A673 (cell line): Measurements from ENCODE around the gene MYLK2. TPM values are rescaled to one million over a fixed set of nuclear protein-coding genes. Genes with fewer than 3 reads are reported as not detected.

ENCODE experiments used
- BruUV-seq: library from RNA; stranded (reverse); fragments of 400-500 nt; replicated peaks from 2 replicates; lab custom pipeline; 2021; lab: Mats Ljungman, UMichigan
- CTCF ChIA-PET: fragments of 300-600 bp; sonication (Branson Sonifier 250); formaldehyde crosslinking; loops from one replicate; lab custom pipeline; 2022; ENCODE audit warnings: antibody characterized with exemption; lab: Charles Lee
- POLR2A ChIA-PET: fragments of 300-600 bp; sonication (Branson Sonifier 250); formaldehyde crosslinking; loops from one replicate; lab custom pipeline; 2022; ENCODE audit warnings: antibody characterized with exemption; ENCODE audit not compliant: low non-redundant PET; lab: Charles Lee
- DNase-seq: peaks from one replicate; pipeline ENCODE4 v3.0.0-alpha.2; 2015; ENCODE audit warnings: low spot score
- H3K27ac ChIP-seq: fragments of 200-600 bp; sonication (generic); 2 replicates; pipeline ENCODE4 v1.5.1; 2016; ENCODE audit warnings: mixed run types, low read depth, mild to moderate bottlenecking, mixed read lengths, antibody characterized with exemption, low read length; ENCODE audit not compliant: poor library complexity, severe bottlenecking
- H3K27me3 ChIP-seq: fragments of 200-600 bp; sonication (generic); replicated peaks from 2 replicates; pipeline ENCODE4 v1.6.1; 2017; ENCODE audit warnings: mixed run types, low read depth, mild to moderate bottlenecking, mixed read lengths, antibody characterized with exemption, low read length; ENCODE audit not compliant: insufficient read depth, poor library complexity
- H3K36me3 ChIP-seq: fragments of 200-600 bp; sonication (generic); 2 replicates; pipeline ENCODE4 v1.6.1; 2016; ENCODE audit warnings: mixed run types, mild to moderate bottlenecking, mixed read lengths, antibody characterized with exemption, low read length; ENCODE audit not compliant: insufficient read depth, poor library complexity, severe bottlenecking
- H3K4me1 ChIP-seq: fragments of 200-600 bp; sonication (generic); 2 replicates; pipeline ENCODE4 v1.6.1; 2017; ENCODE audit warnings: mixed run types, mild to moderate bottlenecking, mixed read lengths, antibody characterized with exemption, low read length; ENCODE audit not compliant: insufficient read depth, poor library complexity, severe bottlenecking
- H3K4me3 ChIP-seq: fragments of 200-600 bp; sonication (generic); 2 replicates; pipeline ENCODE4 v1.5.1; 2016; ENCODE audit warnings: low read depth, mixed run types, mild to moderate bottlenecking, mixed read lengths, low read length; ENCODE audit not compliant: poor library complexity, severe bottlenecking
- H3K9me3 ChIP-seq: fragments of 200-600 bp; sonication (generic); 2 replicates; pipeline ENCODE4 v1.6.1; 2016; ENCODE audit warnings: mixed run types, low read depth, mild to moderate bottlenecking, mixed read lengths, antibody characterized with exemption, low read length; ENCODE audit not compliant: poor library complexity, severe bottlenecking
- EZH2 ChIP-seq: fragments of 200-600 bp; sonication (generic); IDR thresholded peaks from 2 replicates; pipeline ENCODE4 v1.6.1; 2017; ENCODE audit warnings: borderline replicate concordance, low read depth, mild to moderate bottlenecking, mixed read lengths, antibody characterized with exemption, low read length; ENCODE audit not compliant: poor library complexity, severe bottlenecking
- intact Hi-C: fragments of 100-400 bp; cut with micrococcal nuclease; formaldehyde crosslinking; loops from one replicate; pipeline ENCODE4 v1.10.0; 2022; ENCODE audit not compliant: unreplicated experiment
- total RNA-seq: library from RNA; stranded (reverse); gene quantifications from 2 replicates; pipeline ENCODE4 v1.2.3, GENCODE V29; 2021
- TF ChIP-seq, protein P1 (sequence below): fragments of 300-800, 200-600 bp; sonication (generic); conservative IDR thresholded peaks from 2 replicates; pipeline ENCODE4 v1.5.1; 2017; ENCODE audit warnings: low read depth, mild to moderate bottlenecking, antibody characterized with exemption, low read length, moderate library complexity, mixed read lengths

MYLK2 gene
- total RNA-seq, 1 experiment from 2014 or later: 1.3 TPM

DNA sequence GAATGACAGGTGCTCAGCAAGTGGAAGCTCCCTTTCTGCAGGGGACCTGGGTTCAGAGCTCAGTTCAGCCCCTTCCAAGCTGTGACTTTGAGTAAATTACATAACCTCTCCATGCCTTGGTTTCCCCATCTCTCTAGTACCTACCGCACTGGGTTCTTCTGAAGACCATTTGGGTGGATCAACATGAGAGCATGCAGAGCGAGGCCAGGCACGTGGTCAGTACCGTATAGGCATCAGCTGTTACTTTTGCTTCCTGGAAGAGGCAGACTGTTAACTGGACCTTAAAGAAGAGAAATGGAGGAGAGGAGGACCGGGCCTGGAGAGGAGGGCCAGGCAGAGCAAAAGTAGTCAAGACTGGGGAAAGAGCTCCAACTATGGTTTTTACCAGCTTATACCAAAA lies 1.7 kb upstream of the MYLK2 start:
- BruUV-seq: no TSS peak
- Histone ChIP-seq H3K4me1 (peaks cover 14% of the 10 kb centered on the region), H3K4me3 (no peak overlapping the region), H3K36me3 (no peaks in the 10 kb centered on the region), H3K27me3 (no peaks in the 10 kb centered on the region), H3K9me3 (no peaks in the 10 kb centered on the region), H3K27ac (no peak overlapping the region)
- TF ChIP-seq, protein P1, sequence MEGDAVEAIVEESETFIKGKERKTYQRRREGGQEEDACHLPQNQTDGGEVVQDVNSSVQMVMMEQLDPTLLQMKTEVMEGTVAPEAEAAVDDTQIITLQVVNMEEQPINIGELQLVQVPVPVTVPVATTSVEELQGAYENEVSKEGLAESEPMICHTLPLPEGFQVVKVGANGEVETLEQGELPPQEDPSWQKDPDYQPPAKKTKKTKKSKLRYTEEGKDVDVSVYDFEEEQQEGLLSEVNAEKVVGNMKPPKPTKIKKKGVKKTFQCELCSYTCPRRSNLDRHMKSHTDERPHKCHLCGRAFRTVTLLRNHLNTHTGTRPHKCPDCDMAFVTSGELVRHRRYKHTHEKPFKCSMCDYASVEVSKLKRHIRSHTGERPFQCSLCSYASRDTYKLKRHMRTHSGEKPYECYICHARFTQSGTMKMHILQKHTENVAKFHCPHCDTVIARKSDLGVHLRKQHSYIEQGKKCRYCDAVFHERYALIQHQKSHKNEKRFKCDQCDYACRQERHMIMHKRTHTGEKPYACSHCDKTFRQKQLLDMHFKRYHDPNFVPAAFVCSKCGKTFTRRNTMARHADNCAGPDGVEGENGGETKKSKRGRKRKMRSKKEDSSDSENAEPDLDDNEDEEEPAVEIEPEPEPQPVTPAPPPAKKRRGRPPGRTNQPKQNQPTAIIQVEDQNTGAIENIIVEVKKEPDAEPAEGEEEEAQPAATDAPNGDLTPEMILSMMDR: no peak
- TF ChIP-seq EZH2: no peak
- intact Hi-C loops: no loop called here
- POLR2A ChIA-PET: no interaction called here
- DNase-seq: no peak
- CTCF ChIA-PET: interaction anchor here (0.6 kb wide), 1 partner anchor 184 kb away, joined by 7 read pairs; no protein-coding TSS in a partner anchor

DNA sequence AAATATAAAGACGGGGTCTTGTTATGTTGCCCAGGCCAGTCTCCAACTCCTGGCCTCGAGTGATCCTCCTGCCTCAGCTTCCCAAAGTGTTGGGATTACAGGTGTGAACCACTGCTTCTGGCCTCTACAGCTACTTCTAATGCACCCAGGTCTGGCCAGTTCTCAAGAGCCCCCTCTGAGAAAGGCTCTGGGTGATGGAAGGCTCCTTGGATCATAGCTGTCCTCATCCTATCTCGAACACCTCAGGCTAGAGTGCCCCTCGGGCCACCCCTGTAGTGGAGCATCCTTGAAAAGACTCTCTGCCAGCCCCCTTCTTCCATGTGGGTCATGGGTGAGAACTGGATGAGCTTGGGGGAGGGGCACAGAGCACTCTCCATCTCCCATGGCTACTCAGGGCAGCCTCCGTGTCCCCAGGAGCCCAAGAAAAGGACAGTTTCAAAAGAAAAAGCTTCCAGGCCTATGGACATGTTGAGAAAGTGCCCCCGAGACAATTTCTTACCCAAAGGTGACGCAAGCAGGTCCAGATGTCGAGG lies 714 bp upstream of the MYLK2 start:
- DNase-seq: no peak
- Histone ChIP-seq H3K36me3 (no peaks in the 10 kb centered on the region), H3K27ac (no peak overlapping the region), H3K9me3 (no peaks in the 10 kb centered on the region), H3K27me3 (no peaks in the 10 kb centered on the region), H3K4me1 (peaks cover 20% of the 10 kb centered on the region), H3K4me3 (no peak overlapping the region)
- POLR2A ChIA-PET: no interaction called here
- no TSS peak for BruUV-seq
- TF ChIP-seq, protein P1: no peak
- TF ChIP-seq EZH2: no peak
- CTCF ChIA-PET: no interaction called here
- intact Hi-C loops: no loop called here

DNA sequence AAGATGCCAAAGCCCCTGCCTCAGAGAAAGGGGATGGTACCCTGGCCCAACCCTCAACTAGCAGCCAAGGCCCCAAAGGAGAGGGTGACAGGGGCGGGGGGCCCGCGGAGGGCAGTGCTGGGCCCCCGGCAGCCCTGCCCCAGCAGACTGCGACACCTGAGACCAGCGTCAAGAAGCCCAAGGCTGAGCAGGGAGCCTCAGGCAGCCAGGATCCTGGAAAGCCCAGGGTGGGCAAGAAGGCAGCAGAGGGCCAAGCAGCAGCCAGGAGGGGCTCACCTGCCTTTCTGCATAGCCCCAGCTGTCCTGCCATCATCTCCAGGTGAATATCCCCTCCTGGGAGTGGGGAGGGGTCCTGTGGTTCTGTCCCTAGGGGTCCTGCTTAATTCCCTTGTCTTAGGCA lies 1.1 kb downstream of the MYLK2 start:
- H3K27me3 ChIP-seq: no peaks in the 10 kb centered on the region
- no peak overlapping the region for H3K27ac ChIP-seq
- ChIA-PET CTCF (no interaction called here), POLR2A (no interaction called here)
- DNase-seq: no peak
- no peak for TF ChIP-seq EZH2
- TF ChIP-seq, protein P1: no peak
- H3K4me1 ChIP-seq: peaks cover 16% of the 10 kb centered on the region
- no TSS peak for BruUV-seq
- H3K9me3 ChIP-seq: no peaks in the 10 kb centered on the region
- no peaks in the 10 kb centered on the region for H3K36me3 ChIP-seq
- intact Hi-C loops: loop anchor here (10.0 kb wide), 1 partner anchor 835 kb away; no protein-coding TSS in a partner anchor
- H3K4me3 ChIP-seq: no peak overlapping the region
